Endothelial cell of hepatic sinusoid (primary cell): ENCODE results near the gene KIF23.

Experiments
- in situ Hi-C: cut with HindIII; loops from 2 replicates; pipeline ENCODE4 v1.10.0; 2017; ENCODE audit warnings: low sequenced_read_pairs

KIF23 gene

GRCh38 chr15:69462493-69463181 is 48.5 kb downstream of the KIF23 start:
- in situ Hi-C loops: no loop called here

- in situ Hi-C loops: no loop called here
Measured at GRCh38 chr15:69463182-69463756, 49.1 kb downstream of the KIF23 start.

GRCh38 chr15:69465253-69465652 is 51.1 kb downstream of the KIF23 start:
- in situ Hi-C loops: no loop called here

- in situ Hi-C loops: no loop called here
Measured at GRCh38 chr15:69466733-69467132, 52.6 kb downstream of the KIF23 start.

GRCh38 chr15:69467636-69468035 is 53.5 kb downstream of the KIF23 start:
- in situ Hi-C loops: no loop called here

GRCh38 chr15:69468241-69469121 is 54.3 kb downstream of the KIF23 start:
- in situ Hi-C loops: no loop called here

- in situ Hi-C loops: no loop called here
Measured at GRCh38 chr15:69469467-69470201, 55.5 kb downstream of the KIF23 start.

- in situ Hi-C loops: no loop called here
Measured at GRCh38 chr15:69472046-69472445, 57.9 kb downstream of the KIF23 start.

- in situ Hi-C loops: no loop called here
Measured at GRCh38 chr15:69472562-69472961, 58.4 kb downstream of the KIF23 start.

GRCh38 chr15:69474291-69474690 is 60.1 kb downstream of the KIF23 start:
- in situ Hi-C loops: no loop called here

- in situ Hi-C loops: no loop called here
Measured at GRCh38 chr15:69474846-69475455, 60.8 kb downstream of the KIF23 start.

- in situ Hi-C loops: no loop called here
Measured at GRCh38 chr15:69475769-69476358, 61.7 kb downstream of the KIF23 start.

- in situ Hi-C loops: no loop called here
Measured at GRCh38 chr15:69476704-69477473, 62.7 kb downstream of the KIF23 start.

GRCh38 chr15:69478259-69478781 is 64.2 kb downstream of the KIF23 start:
- in situ Hi-C loops: no loop called here

GRCh38 chr15:69479081-69479480 is 64.9 kb downstream of the KIF23 start:
- in situ Hi-C loops: no loop called here

GRCh38 chr15:69479971-69480370 is 65.8 kb downstream of the KIF23 start:
- in situ Hi-C loops: no loop called here

- in situ Hi-C loops: no loop called here
Measured at GRCh38 chr15:69480932-69481331, 66.8 kb downstream of the KIF23 start.

GRCh38 chr15:69482686-69483256 is 68.6 kb downstream of the KIF23 start:
- in situ Hi-C loops: no loop called here

GRCh38 chr15:69484837-69485236 is 70.7 kb downstream of the KIF23 start:
- in situ Hi-C loops: no loop called here
